Amygdala (tissue), 56 donors: ENCODE data around the gene UBE2L6.
A peak's percentile ranks its signal among the peaks of the same experiment; 100 is the strongest.

Experiments used
- DNase-seq, 56 donors: peaks; one replicate each; lab custom pipeline; 2025; lab: John Stamatoyannopoulos, UW

UBE2L6 gene

DNA sequence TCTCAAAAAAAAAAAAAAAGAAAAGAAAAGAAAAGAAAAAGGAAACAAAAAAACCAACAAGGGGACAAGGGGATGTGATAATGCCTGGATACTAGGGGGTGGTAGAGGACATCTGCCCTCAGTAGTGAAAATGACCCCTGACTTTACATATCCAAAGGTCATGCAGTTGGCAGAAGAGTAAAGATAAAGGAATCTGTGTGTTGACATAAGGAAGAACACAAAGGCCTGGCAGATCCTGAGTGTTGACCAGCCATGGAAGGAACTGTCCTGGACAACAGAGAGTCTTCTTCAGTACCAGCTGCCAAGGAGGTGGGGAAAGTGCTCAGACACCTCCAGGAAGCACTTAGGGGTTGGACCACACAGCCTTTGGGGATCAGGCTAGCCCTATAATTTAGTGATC, 64.6 kb downstream of the UBE2L6 start:
- DNase-seq, result no peak

DNA sequence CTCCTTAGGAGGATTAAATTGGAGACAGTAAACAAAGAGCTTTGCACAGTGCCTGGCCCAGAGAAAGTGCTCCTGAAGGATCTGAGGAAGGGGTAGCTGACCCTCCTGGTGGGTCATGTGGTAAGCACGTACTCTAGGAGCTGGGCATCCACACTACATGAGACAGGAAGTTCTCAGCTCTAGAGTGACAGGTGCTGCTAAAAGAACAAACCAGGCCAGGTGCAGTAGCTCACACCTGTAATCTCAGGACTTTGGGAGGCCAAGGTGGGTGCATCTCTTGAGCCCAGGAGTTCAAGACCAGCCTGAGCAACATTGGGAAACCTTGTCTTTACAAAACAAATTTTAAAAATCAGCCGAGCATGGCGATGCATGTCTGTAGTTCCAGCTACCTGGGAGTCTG, 65.1 kb downstream of the UBE2L6 start:
- DNase-seq, result no peak

DNA sequence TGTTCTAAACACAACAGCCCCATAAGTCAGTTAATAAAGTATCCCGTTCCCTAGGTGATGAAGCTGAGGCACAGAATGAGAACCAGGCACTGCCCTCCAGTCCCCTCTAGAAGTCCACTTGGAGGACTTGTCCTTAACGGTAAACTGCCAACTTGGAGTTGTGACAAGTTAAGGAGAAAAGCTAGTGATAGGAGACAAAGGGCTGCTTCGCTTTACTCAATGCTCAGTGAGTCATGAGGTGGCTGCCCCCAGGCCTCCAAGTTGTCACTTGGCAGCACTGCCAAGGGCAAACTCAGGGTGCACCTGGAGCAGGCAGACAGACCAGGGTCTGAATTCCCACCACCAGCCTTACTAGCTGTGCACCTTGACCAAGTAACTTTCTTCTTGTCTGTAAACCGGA, 65.5 kb downstream of the UBE2L6 start:
- peak in 1 of 56 donors; percentile 6 for DNase-seq
